ENCODE results near the gene CDHR2. TPM values are rescaled to one million over a fixed set of nuclear protein-coding genes. Genes with fewer than 3 reads are reported as not detected.
A peak's percentile ranks its signal among the peaks of the same experiment; 100 is the strongest.

CDHR2 gene
- under 1 TPM in 3 of 4 donors, not detected in 1; 0.40 to 0.92 (median 0.47) TPM for total RNA-seq
- not detected for polyA plus RNA-seq
- long read RNA-seq, donor 1, partial matches to known transcripts, result 0 of 2 reads
- long read RNA-seq, donor 1, other reads (novel, unspliced or antisense), result 2 of 2 reads
- long read RNA-seq, donor 2, partial matches to known transcripts, result 0 of 3 reads
- long read RNA-seq, donor 2, other reads (novel, unspliced or antisense), result 3 of 3 reads
- long read RNA-seq, donor 3, partial matches to known transcripts, result 1 of 3 reads
- long read RNA-seq, donor 3, other reads (novel, unspliced or antisense), result 2 of 3 reads
- long read RNA-seq, donor 4, partial matches to known transcripts, result 0 of 1 reads
- long read RNA-seq, donor 4, other reads (novel, unspliced or antisense), result 1 of 1 reads

- WGBS, result 70% methylated on average over 18 of the region's 18 CpGs
- H3K9me3 ChIP-seq (ENCODE audit: control insufficient read depth, low read length), result no peaks in the 10 kb centered on the region
- H3K27me3 ChIP-seq (ENCODE audit: control insufficient read depth, insufficient read depth), result no peaks in the 10 kb centered on the region
- intact Hi-C loops (cut with DNase I), result no loop called here
- H3K4me3 ChIP-seq (ENCODE audit: low read length), result no peak within 1 kb of the TSS
- DNase-seq, result peak in 1 of 3 donors; percentile 53
- ATAC-seq, result no peak
- no peak within 1 kb of the TSS for H3K27ac ChIP-seq (ENCODE audit: low read length)
- no peaks in the 10 kb centered on the region for H3K4me1 ChIP-seq (ENCODE audit: control insufficient read depth, insufficient read depth, low read length)
These were observed at the start of gene CDHR2 for GRCh38 chr5:176548967-176549444. TSS of gene CDHR2 (plus strand) at chr5:176549342. CDS start at chr5:176565353, 16,011 bp downstream.

DNA sequence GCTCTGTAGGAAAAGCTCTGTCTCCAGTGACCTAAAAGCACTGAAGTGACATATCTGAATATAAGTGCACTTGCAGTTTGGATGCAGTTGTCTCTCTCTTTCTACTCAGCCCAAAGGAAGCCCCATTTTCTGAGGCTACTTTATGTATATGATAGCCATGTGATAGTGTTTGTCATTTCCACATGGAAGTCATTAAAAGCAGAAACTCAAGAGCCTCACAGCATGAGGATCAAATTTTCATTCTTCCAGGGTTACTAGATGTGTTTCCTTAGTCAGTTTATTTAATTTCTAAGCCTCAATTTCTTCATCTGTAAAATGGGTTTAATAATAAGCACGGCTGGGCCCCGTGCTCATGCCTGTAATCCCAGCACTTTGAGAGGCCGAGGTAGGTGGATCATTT lies 48.6 kb upstream of the CDHR2 start:
- Histone ChIP-seq H3K4me3 (ENCODE audit: low read length) (no peak overlapping the region), H3K27me3 (ENCODE audit: control insufficient read depth, insufficient read depth) (no peaks in the 10 kb centered on the region), H3K27ac (ENCODE audit: low read length) (no peak overlapping the region), H3K9me3 (ENCODE audit: control insufficient read depth, low read length) (no peaks in the 10 kb centered on the region), H3K4me1 (ENCODE audit: control insufficient read depth, insufficient read depth, low read length) (no peaks in the 10 kb centered on the region)
- no peak for ATAC-seq
- WGBS, result 97% methylated on average over 3 of the region's 3 CpGs
- no peak for DNase-seq
- intact Hi-C loops (cut with DNase I), result no loop called here

- H3K4me3 ChIP-seq (ENCODE audit: low read length), result no peak overlapping the region
- H3K27ac ChIP-seq (ENCODE audit: low read length), result no peak overlapping the region
- DNase-seq (no peak), ATAC-seq (no peak)
- H3K4me1 ChIP-seq (ENCODE audit: control insufficient read depth, insufficient read depth, low read length), result no peaks in the 10 kb centered on the region
- WGBS, result 98% methylated on average over 1 of the region's 1 CpG
- H3K9me3 ChIP-seq (ENCODE audit: control insufficient read depth, low read length), result no peaks in the 10 kb centered on the region
- H3K27me3 ChIP-seq (ENCODE audit: control insufficient read depth, insufficient read depth), result no peaks in the 10 kb centered on the region
- intact Hi-C loops (cut with DNase I), result no loop called here
These were observed 47.8 kb upstream of the CDHR2 start for GRCh38 chr5:176501333-176501732.

- DNase-seq (no peak), ATAC-seq (no peak)
- Histone ChIP-seq H3K27me3 (ENCODE audit: control insufficient read depth, insufficient read depth) (no peaks in the 10 kb centered on the region), H3K4me3 (ENCODE audit: low read length) (no peak overlapping the region), H3K27ac (ENCODE audit: low read length) (no peak overlapping the region), H3K9me3 (ENCODE audit: control insufficient read depth, low read length) (no peaks in the 10 kb centered on the region), H3K4me1 (ENCODE audit: control insufficient read depth, insufficient read depth, low read length) (no peaks in the 10 kb centered on the region)
- WGBS, result 96% methylated on average over 5 of the region's 5 CpGs
- intact Hi-C loops (cut with DNase I), result no loop called here
These were observed 45.6 kb upstream of the CDHR2 start for GRCh38 chr5:176503496-176503895.

GRCh38 chr5:176507911-176508310 lies 41.2 kb upstream of the CDHR2 start:
- no peaks in the 10 kb centered on the region for H3K4me1 ChIP-seq (ENCODE audit: control insufficient read depth, insufficient read depth, low read length)
- intact Hi-C loops (cut with DNase I), result no loop called here
- H3K9me3 ChIP-seq (ENCODE audit: control insufficient read depth, low read length), result no peaks in the 10 kb centered on the region
- H3K27me3 ChIP-seq (ENCODE audit: control insufficient read depth, insufficient read depth), result no peaks in the 10 kb centered on the region
- H3K27ac ChIP-seq (ENCODE audit: low read length), result no peak overlapping the region
- H3K4me3 ChIP-seq (ENCODE audit: low read length), result no peak overlapping the region
- 90% methylated on average over 2 of the region's 2 CpGs for WGBS
- DNase-seq (no peak), ATAC-seq (no peak)

DNA sequence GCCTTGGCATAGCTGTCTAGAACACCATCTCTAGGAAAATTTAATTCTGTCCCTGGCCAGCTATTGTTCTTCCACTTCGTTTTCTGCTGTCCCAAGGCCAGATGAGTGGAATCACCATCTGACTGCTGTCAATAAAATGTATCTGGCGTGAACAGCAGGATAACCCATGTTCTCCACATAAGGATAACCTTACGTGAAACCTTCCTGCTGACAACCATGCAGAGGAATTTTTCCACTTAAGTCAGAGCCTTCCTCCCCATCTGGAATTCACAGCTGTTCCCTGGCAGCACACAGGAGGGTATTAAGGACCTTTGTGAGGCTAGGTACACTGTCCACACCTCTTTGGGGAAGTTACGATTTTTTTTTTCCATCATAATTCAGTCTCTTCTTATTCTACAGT lies 40.5 kb upstream of the CDHR2 start:
- Histone ChIP-seq H3K9me3 (ENCODE audit: control insufficient read depth, low read length) (no peaks in the 10 kb centered on the region), H3K27ac (ENCODE audit: low read length) (no peak overlapping the region), H3K27me3 (ENCODE audit: control insufficient read depth, insufficient read depth) (no peaks in the 10 kb centered on the region), H3K4me3 (ENCODE audit: low read length) (no peak overlapping the region), H3K4me1 (ENCODE audit: control insufficient read depth, insufficient read depth, low read length) (no peaks in the 10 kb centered on the region)
- 64% methylated on average over 4 of the region's 4 CpGs for WGBS
- DNase-seq (no peak), ATAC-seq (no peak)
- intact Hi-C loops (cut with DNase I), result no loop called here

GRCh38 chr5:176513788-176514187 lies 35.4 kb upstream of the CDHR2 start:
- WGBS, result 87% methylated on average over 12 of the region's 12 CpGs
- DNase-seq, result no peak
- Histone ChIP-seq H3K4me3 (ENCODE audit: low read length) (no peak overlapping the region), H3K9me3 (ENCODE audit: control insufficient read depth, low read length) (no peaks in the 10 kb centered on the region), H3K27me3 (ENCODE audit: control insufficient read depth, insufficient read depth) (no peaks in the 10 kb centered on the region), H3K27ac (ENCODE audit: low read length) (no peak overlapping the region), H3K4me1 (ENCODE audit: control insufficient read depth, insufficient read depth, low read length) (no peaks in the 10 kb centered on the region)
- no peak for ATAC-seq
- intact Hi-C loops (cut with DNase I), result no loop called here

- intact Hi-C loops (cut with DNase I), result no loop called here
- no peaks in the 10 kb centered on the region for H3K4me1 ChIP-seq (ENCODE audit: control insufficient read depth, insufficient read depth, low read length)
- no peak for ATAC-seq
- no peaks in the 10 kb centered on the region for H3K27me3 ChIP-seq (ENCODE audit: control insufficient read depth, insufficient read depth)
- H3K9me3 ChIP-seq (ENCODE audit: control insufficient read depth, low read length), result no peaks in the 10 kb centered on the region
- no peak for DNase-seq
- 67% methylated on average over 11 of the region's 11 CpGs for WGBS
- H3K27ac ChIP-seq (ENCODE audit: low read length), result no peak overlapping the region
- H3K4me3 ChIP-seq (ENCODE audit: low read length), result no peak overlapping the region
These were observed 34.7 kb upstream of the CDHR2 start for GRCh38 chr5:176514244-176514950.

GRCh38 chr5:176515396-176515795 lies 33.7 kb upstream of the CDHR2 start:
- no peak for ATAC-seq
- H3K4me3 ChIP-seq (ENCODE audit: low read length), result no peak overlapping the region
- no peaks in the 10 kb centered on the region for H3K9me3 ChIP-seq (ENCODE audit: control insufficient read depth, low read length)
- no peak overlapping the region for H3K27ac ChIP-seq (ENCODE audit: low read length)
- intact Hi-C loops (cut with DNase I), result no loop called here
- no peaks in the 10 kb centered on the region for H3K27me3 ChIP-seq (ENCODE audit: control insufficient read depth, insufficient read depth)
- WGBS, result 82% methylated on average over 4 of the region's 4 CpGs
- no peak for DNase-seq
- H3K4me1 ChIP-seq (ENCODE audit: control insufficient read depth, insufficient read depth, low read length), result no peaks in the 10 kb centered on the region

GRCh38 chr5:176517053-176517661 lies 32.0 kb upstream of the CDHR2 start:
- Histone ChIP-seq H3K27me3 (ENCODE audit: control insufficient read depth, insufficient read depth) (no peaks in the 10 kb centered on the region), H3K4me1 (ENCODE audit: control insufficient read depth, insufficient read depth, low read length) (no peaks in the 10 kb centered on the region), H3K27ac (ENCODE audit: low read length) (no peak overlapping the region), H3K9me3 (ENCODE audit: control insufficient read depth, low read length) (no peaks in the 10 kb centered on the region), H3K4me3 (ENCODE audit: low read length) (no peak overlapping the region)
- WGBS, result 68% methylated on average over 7 of the region's 7 CpGs
- intact Hi-C loops (cut with DNase I), result no loop called here
- ATAC-seq (no peak), DNase-seq (no peak)
